Smooth muscle cell of the brain vasculature (primary cell): ENCODE data around the gene LRCH1.

Experiments used
- DNase-seq: peaks from one replicate; pipeline ENCODE4 v3.0.0-alpha.2; 2012; ENCODE audit warnings: low read depth, low spot score

Gene LRCH1

GRCh38 chr13:46796515-46797474 lies 243.8 kb downstream of the LRCH1 start, which contains the start of gene ESD:
Gene ESD (minus strand): TSS chr13:46797161. CDS start chr13:46791413, 5,748 bp downstream.
- DNase-seq, result peak; percentile 79

- DNase-seq, result peak; percentile 7
Measured at GRCh38 chr13:46797501-46798237, 244.7 kb downstream of the LRCH1 start.

- no peak for DNase-seq
Measured at GRCh38 chr13:46799139-46799538, 246.2 kb downstream of the LRCH1 start.

- no peak for DNase-seq
Measured at GRCh38 chr13:46801858-46802257, 248.9 kb downstream of the LRCH1 start.
